ENCODE results near the gene EHHADH. TPM values are rescaled to one million over a fixed set of nuclear protein-coding genes. Genes with fewer than 3 reads are reported as not detected.

The EHHADH gene
- total RNA-seq, 1 donor from 2014 or later = 1.4 TPM

- no peaks in the 10 kb centered on the region for H3K36me3 Mint-ChIP-seq (ENCODE audit: low read depth)
- no peak for DNase-seq (ENCODE audit: low spot score)
- intact Hi-C loops (cut with micrococcal nuclease) = no loop called here
- H3K27me3 Mint-ChIP-seq (ENCODE audit: insufficient read depth) = no peaks in the 10 kb centered on the region
- H3K4me3 Mint-ChIP-seq = no peak overlapping the region
- H3K9me3 Mint-ChIP-seq = no peaks in the 10 kb centered on the region
- no peaks in the 10 kb centered on the region for H3K4me1 Mint-ChIP-seq (ENCODE audit: low read depth)
- no peak overlapping the region for H3K27ac Mint-ChIP-seq
Observed at GRCh38 chr3:185205865-185206264, 48.0 kb downstream of the EHHADH start.

GRCh38 chr3:185204894-185205293 is 49.0 kb downstream of the EHHADH start:
- intact Hi-C loops (cut with micrococcal nuclease) = no loop called here
- Mint-ChIP-seq H3K27me3 (ENCODE audit: insufficient read depth) (peaks cover 1% of the 10 kb centered on the region), H3K27ac (no peak overlapping the region), H3K4me3 (no peak overlapping the region), H3K9me3 (no peaks in the 10 kb centered on the region), H3K4me1 (ENCODE audit: low read depth) (no peaks in the 10 kb centered on the region), H3K36me3 (ENCODE audit: low read depth) (no peaks in the 10 kb centered on the region)
- DNase-seq (ENCODE audit: low spot score) = no peak

- Mint-ChIP-seq H3K36me3 (ENCODE audit: low read depth) (no peaks in the 10 kb centered on the region), H3K27ac (no peak overlapping the region), H3K27me3 (ENCODE audit: insufficient read depth) (peaks cover 1% of the 10 kb centered on the region), H3K4me1 (ENCODE audit: low read depth) (no peaks in the 10 kb centered on the region), H3K4me3 (no peak overlapping the region), H3K9me3 (no peaks in the 10 kb centered on the region)
- DNase-seq (ENCODE audit: low spot score) = no peak
- intact Hi-C loops (cut with micrococcal nuclease) = no loop called here
Observed at GRCh38 chr3:185200639-185201038, 53.2 kb downstream of the EHHADH start.

- no peak for DNase-seq (ENCODE audit: low spot score)
- intact Hi-C loops (cut with micrococcal nuclease) = no loop called here
- no peak overlapping the region for H3K27ac Mint-ChIP-seq
- H3K27me3 Mint-ChIP-seq (ENCODE audit: insufficient read depth) = peaks cover 1% of the 10 kb centered on the region
- no peaks in the 10 kb centered on the region for H3K4me1 Mint-ChIP-seq (ENCODE audit: low read depth)
- H3K9me3 Mint-ChIP-seq = no peaks in the 10 kb centered on the region
- no peak overlapping the region for H3K4me3 Mint-ChIP-seq
- H3K36me3 Mint-ChIP-seq (ENCODE audit: low read depth) = no peaks in the 10 kb centered on the region
Observed at GRCh38 chr3:185199671-185200070, 54.2 kb downstream of the EHHADH start.

GRCh38 chr3:185199206-185199605 is 54.6 kb downstream of the EHHADH start:
- H3K27ac Mint-ChIP-seq = no peak overlapping the region
- intact Hi-C loops (cut with micrococcal nuclease) = no loop called here
- no peak for DNase-seq (ENCODE audit: low spot score)
- no peak overlapping the region for H3K4me3 Mint-ChIP-seq
- H3K36me3 Mint-ChIP-seq (ENCODE audit: low read depth) = no peaks in the 10 kb centered on the region
- no peaks in the 10 kb centered on the region for H3K9me3 Mint-ChIP-seq
- peaks cover 1% of the 10 kb centered on the region for H3K27me3 Mint-ChIP-seq (ENCODE audit: insufficient read depth)
- no peaks in the 10 kb centered on the region for H3K4me1 Mint-ChIP-seq (ENCODE audit: low read depth)

GRCh38 chr3:185197068-185197467 is 56.8 kb downstream of the EHHADH start:
- H3K9me3 Mint-ChIP-seq = no peaks in the 10 kb centered on the region
- no peaks in the 10 kb centered on the region for H3K36me3 Mint-ChIP-seq (ENCODE audit: low read depth)
- peaks cover 5% of the 10 kb centered on the region for H3K27me3 Mint-ChIP-seq (ENCODE audit: insufficient read depth)
- no peak overlapping the region for H3K4me3 Mint-ChIP-seq
- H3K4me1 Mint-ChIP-seq (ENCODE audit: low read depth) = no peaks in the 10 kb centered on the region
- no peak overlapping the region for H3K27ac Mint-ChIP-seq
- DNase-seq (ENCODE audit: low spot score) = no peak
- intact Hi-C loops (cut with micrococcal nuclease) = no loop called here

- no peak for DNase-seq (ENCODE audit: low spot score)
- intact Hi-C loops (cut with micrococcal nuclease) = no loop called here
- Mint-ChIP-seq H3K27me3 (ENCODE audit: insufficient read depth) (peaks cover 4% of the 10 kb centered on the region), H3K4me1 (ENCODE audit: low read depth) (no peaks in the 10 kb centered on the region), H3K36me3 (ENCODE audit: low read depth) (no peaks in the 10 kb centered on the region), H3K27ac (no peak overlapping the region), H3K4me3 (no peak overlapping the region), H3K9me3 (no peaks in the 10 kb centered on the region)
Observed at GRCh38 chr3:185195652-185196051, 58.2 kb downstream of the EHHADH start.

GRCh38 chr3:185188816-185189215 is 65.0 kb downstream of the EHHADH start:
- H3K9me3 Mint-ChIP-seq = no peaks in the 10 kb centered on the region
- intact Hi-C loops (cut with micrococcal nuclease) = no loop called here
- no peaks in the 10 kb centered on the region for H3K4me1 Mint-ChIP-seq (ENCODE audit: low read depth)
- peaks cover 8% of the 10 kb centered on the region for H3K27me3 Mint-ChIP-seq (ENCODE audit: insufficient read depth)
- no peaks in the 10 kb centered on the region for H3K36me3 Mint-ChIP-seq (ENCODE audit: low read depth)
- H3K27ac Mint-ChIP-seq = no peak overlapping the region
- DNase-seq (ENCODE audit: low spot score) = no peak
- H3K4me3 Mint-ChIP-seq = no peak overlapping the region

GRCh38 chr3:185187391-185187790 is 66.5 kb downstream of the EHHADH start:
- Mint-ChIP-seq H3K27me3 (ENCODE audit: insufficient read depth) (peaks cover 6% of the 10 kb centered on the region), H3K9me3 (no peaks in the 10 kb centered on the region), H3K4me3 (no peak overlapping the region), H3K36me3 (ENCODE audit: low read depth) (no peaks in the 10 kb centered on the region), H3K4me1 (ENCODE audit: low read depth) (no peaks in the 10 kb centered on the region), H3K27ac (no peak overlapping the region)
- DNase-seq (ENCODE audit: low spot score) = no peak
- intact Hi-C loops (cut with micrococcal nuclease) = no loop called here

- no peaks in the 10 kb centered on the region for H3K9me3 Mint-ChIP-seq
- no peaks in the 10 kb centered on the region for H3K27me3 Mint-ChIP-seq (ENCODE audit: insufficient read depth)
- no peaks in the 10 kb centered on the region for H3K36me3 Mint-ChIP-seq (ENCODE audit: low read depth)
- no peak overlapping the region for H3K4me3 Mint-ChIP-seq
- no peak for DNase-seq (ENCODE audit: low spot score)
- intact Hi-C loops (cut with micrococcal nuclease) = loop anchor here (5.0 kb wide), 1 partner anchor 90 kb away; no protein-coding TSS in a partner anchor
- H3K27ac Mint-ChIP-seq = no peak overlapping the region
- H3K4me1 Mint-ChIP-seq (ENCODE audit: low read depth) = no peaks in the 10 kb centered on the region
Observed at GRCh38 chr3:185176750-185177359, 77.0 kb downstream of the EHHADH start.

- Mint-ChIP-seq H3K27ac (no peak overlapping the region), H3K27me3 (ENCODE audit: insufficient read depth) (peaks cover 4% of the 10 kb centered on the region), H3K4me1 (ENCODE audit: low read depth) (no peaks in the 10 kb centered on the region), H3K4me3 (no peak overlapping the region), H3K9me3 (no peaks in the 10 kb centered on the region), H3K36me3 (ENCODE audit: low read depth) (no peaks in the 10 kb centered on the region)
- no peak for DNase-seq (ENCODE audit: low spot score)
- intact Hi-C loops (cut with micrococcal nuclease) = loop anchor here (5.0 kb wide), 1 partner anchor 88 kb away; no protein-coding TSS in a partner anchor
Observed at GRCh38 chr3:185175370-185175987, 78.4 kb downstream of the EHHADH start.

- H3K9me3 Mint-ChIP-seq = no peaks in the 10 kb centered on the region
- H3K36me3 Mint-ChIP-seq (ENCODE audit: low read depth) = no peaks in the 10 kb centered on the region
- no peak for DNase-seq (ENCODE audit: low spot score)
- H3K27me3 Mint-ChIP-seq (ENCODE audit: insufficient read depth) = peaks cover 4% of the 10 kb centered on the region
- H3K4me1 Mint-ChIP-seq (ENCODE audit: low read depth) = no peaks in the 10 kb centered on the region
- intact Hi-C loops (cut with micrococcal nuclease) = no loop called here
- H3K4me3 Mint-ChIP-seq = no peak overlapping the region
- no peak overlapping the region for H3K27ac Mint-ChIP-seq
Observed at GRCh38 chr3:185172086-185173049, 81.5 kb downstream of the EHHADH start.

Measured in activated T-helper 1 cell treated with anti-CD3 and anti-CD28 coated beads, Interleukin-12 subunit alpha, Interleukin-12 subunit beta, Interleukin-2, Interleukin-4 antibody, amounts not matched to agents 30 ng/mL and 10 ng/mL and 1 ng/mL, durations not matched to agents 14 hours and 24 hours and 36 hours (primary cell).